KMS-11 (cell line): ENCODE measurements around the gene CPEB2.

ENCODE experiments used
- H2AFZ ChIP-seq: fragments of 200-600 bp; sonication (generic); 2 replicates; pipeline ENCODE4 v1.6.1; 2016; ENCODE audit warnings: antibody characterized with exemption, mixed run types, low read depth
- H3K27ac ChIP-seq: fragments of 200-600 bp; sonication (generic); 2 replicates; pipeline ENCODE4 v1.6.1; 2016; ENCODE audit warnings: mild to moderate bottlenecking, mixed run types
- H3K27me3 ChIP-seq: fragments of 200-600 bp; sonication (generic); 2 replicates; pipeline ENCODE4 v1.6.1; 2017; ENCODE audit warnings: mild to moderate bottlenecking, low read depth, mixed run types, moderate library complexity; ENCODE audit not compliant: insufficient read depth
- H3K36me3 ChIP-seq: fragments of 200-600 bp; sonication (generic); 2 replicates; pipeline ENCODE4 v1.6.1; 2017; ENCODE audit warnings: mild to moderate bottlenecking, mixed run types; ENCODE audit not compliant: insufficient read depth
- H3K4me1 ChIP-seq: fragments of 200-600 bp; sonication (generic); 2 replicates; pipeline ENCODE4 v1.6.1; 2016; ENCODE audit warnings: mild to moderate bottlenecking, low read depth, mixed run types; ENCODE audit not compliant: poor library complexity, severe bottlenecking
- H3K4me2 ChIP-seq: fragments of 200-600 bp; sonication (generic); 2 replicates; pipeline ENCODE4 v1.7.0; 2016; ENCODE audit warnings: mild to moderate bottlenecking, mixed run types
- H3K4me3 ChIP-seq: fragments of 200-600 bp; sonication (generic); IDR thresholded peaks from 2 replicates; pipeline ENCODE4 v1.6.1; 2017; ENCODE audit warnings: low read depth, low read length, mixed read lengths; ENCODE audit not compliant: insufficient read depth
- H3K79me2 ChIP-seq: fragments of 200-600 bp; sonication (generic); 2 replicates; pipeline ENCODE4 v1.6.1; 2016; ENCODE audit warnings: low read depth, mixed run types; ENCODE audit not compliant: insufficient read depth
- H3K9ac ChIP-seq: fragments of 200-600 bp; sonication (generic); 2 replicates; pipeline ENCODE4 v1.6.1; 2016; ENCODE audit warnings: mild to moderate bottlenecking, mixed run types
- H4K20me1 ChIP-seq: fragments of 200-600 bp; sonication (generic); 2 replicates; pipeline ENCODE4 v1.6.1; 2016; ENCODE audit warnings: mild to moderate bottlenecking, mixed run types; ENCODE audit not compliant: insufficient read depth
- CTCF ChIP-seq: fragments of 200-600 bp; sonication (generic); conservative IDR thresholded peaks from 2 replicates; pipeline ENCODE4 v1.6.1; 2017; ENCODE audit warnings: low read depth, mild to moderate bottlenecking, antibody characterized with exemption, low read length, moderate library complexity, mixed read lengths

Gene CPEB2

GRCh38 chr4:15024386-15024785 lies 22.1 kb downstream of the CPEB2 start:
- no peak overlapping the region for H3K4me3 ChIP-seq
- no peaks in the 10 kb centered on the region for H3K36me3 ChIP-seq
- peaks cover 69% of the 10 kb centered on the region for H3K4me1 ChIP-seq
- no peak overlapping the region for H3K27ac ChIP-seq
- H3K4me2 ChIP-seq = no peak overlapping the region
- H3K27me3 ChIP-seq = no peaks in the 10 kb centered on the region
- no peaks in the 10 kb centered on the region; the same call in 1 of the 2 replicates for H4K20me1 ChIP-seq
- no peak for TF ChIP-seq CTCF
- no peak overlapping the region for H3K9ac ChIP-seq
- H2AFZ ChIP-seq = no peak overlapping the region
- H3K79me2 ChIP-seq = peaks cover 99% of the 10 kb centered on the region

- H3K4me2 ChIP-seq = no peak overlapping the region
- H4K20me1 ChIP-seq = no peaks in the 10 kb centered on the region; the same call in 1 of the 2 replicates
- no peak overlapping the region for H3K27ac ChIP-seq
- no peak overlapping the region for H3K9ac ChIP-seq
- H3K36me3 ChIP-seq = no peaks in the 10 kb centered on the region
- H3K4me1 ChIP-seq = peaks cover 56% of the 10 kb centered on the region
- peaks cover 98% of the 10 kb centered on the region for H3K79me2 ChIP-seq
- no peak overlapping the region for H3K4me3 ChIP-seq
- H2AFZ ChIP-seq = no peak overlapping the region
- no peak for TF ChIP-seq CTCF
- no peaks in the 10 kb centered on the region for H3K27me3 ChIP-seq
These were observed 23.4 kb downstream of the CPEB2 start for GRCh38 chr4:15025693-15026092.

GRCh38 chr4:15027921-15028435 lies 25.7 kb downstream of the CPEB2 start:
- peaks cover 4% of the 10 kb centered on the region; the same call in 1 of the 2 replicates for H4K20me1 ChIP-seq
- peaks cover 38% of the 10 kb centered on the region for H3K4me1 ChIP-seq
- H3K27me3 ChIP-seq = no peaks in the 10 kb centered on the region
- H3K27ac ChIP-seq = no peak overlapping the region
- H3K9ac ChIP-seq = no peak overlapping the region
- H3K4me3 ChIP-seq = no peak overlapping the region
- no peak overlapping the region for H2AFZ ChIP-seq
- no peak for TF ChIP-seq CTCF
- no peak overlapping the region for H3K4me2 ChIP-seq
- H3K79me2 ChIP-seq = peaks cover 96% of the 10 kb centered on the region
- H3K36me3 ChIP-seq = no peaks in the 10 kb centered on the region

- Histone ChIP-seq H3K79me2 (peaks cover 96% of the 10 kb centered on the region), H2AFZ (no peak overlapping the region), H3K27ac (no peak overlapping the region), H3K9ac (no peak overlapping the region), H3K27me3 (no peaks in the 10 kb centered on the region), H3K4me3 (no peak overlapping the region), H4K20me1 (peaks cover 9% of the 10 kb centered on the region; the same call in 1 of the 2 replicates), H3K4me2 (no peak overlapping the region), H3K36me3 (no peaks in the 10 kb centered on the region), H3K4me1 (peaks cover 28% of the 10 kb centered on the region)
- no peak for TF ChIP-seq CTCF
These were observed 28.9 kb downstream of the CPEB2 start for GRCh38 chr4:15031197-15031596.
